Adrenal gland (tissue), 5 donors: Measurements from ENCODE around the gene CCDC180.

Experiments used
- CTCF ChIP-seq, 6 experiments: fragments of 450-650 bp in 4 of 6; fragments of 200-600 bp in 2 of 6; sonication (generic) in 1 of 6; IDR thresholded peaks; 1 replicate in 5 of 6; 2 replicates in 1 of 6; pipeline versions ENCODE4 v1.5.1 to v1.8.0; 2016 to 2021; ENCODE audit warnings: antibody characterized with exemption in 6 of 6, mild to moderate bottlenecking in 2 of 6, moderate library complexity in 1 of 6
- POLR2A ChIP-seq, 2 donors: fragments of 450-650 bp; IDR thresholded peaks; one replicate each; pipeline ENCODE4 v1.6.1; 2017; ENCODE audit warnings: antibody characterized with exemption in 2 of 2, mild to moderate bottlenecking in 2 of 2, moderate library complexity in 1 of 2
- donor health status: DM: no; HTN: no; CAD: no.

- TF ChIP-seq CTCF (IDR thresholded peaks at IDR 0.05): no peak
- no peak for TF ChIP-seq POLR2A (IDR thresholded peaks at IDR 0.05)
Measured at GRCh38 chr9:97307500-97308163, at the start of gene CCDC180.
